HEK293T (cell line): ENCODE measurements around the gene TMEM132D.

ENCODE experiments used
- ARNT ChIP-seq: fragments of 450-650 bp; IDR thresholded peaks from 2 replicates; pipeline ENCODE4 v1.6.1; 2017; ENCODE audit warnings: mild to moderate bottlenecking
- CTBP1 ChIP-seq: fragments of 450-650 bp; IDR thresholded peaks from 2 replicates; pipeline ENCODE4 v1.6.1; 2016; ENCODE audit warnings: borderline replicate concordance
- ELF4 ChIP-seq: fragments of 450-650 bp; IDR thresholded peaks from 2 replicates; pipeline ENCODE4 v1.6.1; 2017; ENCODE audit warnings: antibody characterized with exemption
- FOXA1 ChIP-seq: fragments of 450-650 bp; IDR thresholded peaks from 2 replicates; pipeline ENCODE4 v1.6.1; 2016; ENCODE audit warnings: mild to moderate bottlenecking
- FOXK2 ChIP-seq: fragments of 450-650 bp; IDR thresholded peaks from 2 replicates; pipeline ENCODE4 v1.6.1; 2016; ENCODE audit warnings: mild to moderate bottlenecking
- FOXM1 ChIP-seq: fragments of 450-650 bp; IDR thresholded peaks from 2 replicates; pipeline ENCODE4 v1.6.1; 2017; ENCODE audit warnings: mild to moderate bottlenecking, borderline replicate concordance
- LEF1 ChIP-seq: fragments of 450-650 bp; IDR thresholded peaks from 2 replicates; pipeline ENCODE4 v1.6.1; 2017; ENCODE audit warnings: mild to moderate bottlenecking, borderline replicate concordance
- NFRKB ChIP-seq: fragments of 450-650 bp; IDR thresholded peaks from 2 replicates; pipeline ENCODE4 v1.6.1; 2016; ENCODE audit warnings: mild to moderate bottlenecking, moderate library complexity
- PKNOX1 ChIP-seq: fragments of 450-650 bp; IDR thresholded peaks from 2 replicates; pipeline ENCODE4 v1.6.1; 2016
- SP1 ChIP-seq: fragments of 450-650 bp; IDR thresholded peaks from 2 replicates; pipeline ENCODE4 v1.6.1; 2017
- SUZ12 ChIP-seq: fragments of 450-650 bp; IDR thresholded peaks from 2 replicates; pipeline ENCODE4 v1.6.1; 2016; ENCODE audit warnings: mild to moderate bottlenecking
- TARDBP ChIP-seq: fragments of 450-650 bp; IDR thresholded peaks from 2 replicates; pipeline ENCODE4 v1.6.1; 2016

DNA sequence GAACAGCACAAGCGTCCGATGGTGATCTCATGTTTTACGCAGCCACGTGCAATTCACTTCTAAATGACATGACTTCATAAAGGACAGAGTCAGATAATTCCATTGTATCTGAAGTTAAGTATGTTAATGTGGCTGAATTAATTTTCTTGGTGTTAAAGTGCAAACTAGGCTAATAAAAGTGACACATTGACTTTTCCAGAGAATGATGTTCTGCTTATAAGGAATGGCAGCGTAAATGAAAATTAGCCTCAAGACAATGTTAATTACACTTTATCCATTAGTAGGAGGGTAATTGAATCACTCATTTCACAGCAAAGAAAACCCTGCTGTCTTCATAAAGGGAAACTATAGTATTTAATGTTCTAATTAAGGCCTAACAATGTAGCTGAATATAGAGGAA is 624.1 kb downstream of the TMEM132D start:
- TF ChIP-seq SP1 (no peak), SUZ12 (no peak), ELF4 (no peak), LEF1 (no peak), FOXK2 (no peak), FOXM1 (no peak), NFRKB (no peak), FOXA1 (no peak), CTBP1 (no peak), ARNT (no peak), TARDBP (no peak), PKNOX1 (no peak)
